GM18870 (cell line): ENCODE results near the gene ERC1.
A peak's percentile ranks its signal among the peaks of the same experiment; 100 is the strongest.

Experiments used
- ATAC-seq: cut with Tn5 transposase; IDR thresholded peaks from one replicate; pipeline ENCODE4 v1.9.1; 2021; ENCODE audit warnings: moderate library complexity; ENCODE audit not compliant: unreplicated experiment

The ERC1 gene

GRCh38 chr12:1375323-1375722 lies 384.3 kb downstream of the ERC1 start:
- no peak for ATAC-seq

- no peak for ATAC-seq
These were observed 386.1 kb downstream of the ERC1 start for GRCh38 chr12:1377117-1377516.

- ATAC-seq, result no peak
These were observed 386.7 kb downstream of the ERC1 start for GRCh38 chr12:1377681-1378080.

GRCh38 chr12:1380171-1380851 lies 389.3 kb downstream of the ERC1 start:
- no peak for ATAC-seq

- ATAC-seq, result no peak
These were observed 391.1 kb downstream of the ERC1 start for GRCh38 chr12:1382151-1382550.

GRCh38 chr12:1382826-1383225 lies 391.8 kb downstream of the ERC1 start:
- ATAC-seq, result no peak

- no peak for ATAC-seq
These were observed 392.7 kb downstream of the ERC1 start for GRCh38 chr12:1383758-1384157.

- no peak for ATAC-seq
These were observed 393.9 kb downstream of the ERC1 start for GRCh38 chr12:1384910-1385309.

- no peak for ATAC-seq
These were observed 400.7 kb downstream of the ERC1 start for GRCh38 chr12:1391722-1392121.

- no peak for ATAC-seq
These were observed 404.5 kb downstream of the ERC1 start for GRCh38 chr12:1395421-1395955.

GRCh38 chr12:1398673-1399072 lies 407.6 kb downstream of the ERC1 start:
- ATAC-seq, result no peak

- no peak for ATAC-seq
These were observed 410.9 kb downstream of the ERC1 start for GRCh38 chr12:1401891-1402290.

GRCh38 chr12:1403417-1403816 lies 412.4 kb downstream of the ERC1 start:
- no peak for ATAC-seq

- no peak for ATAC-seq
These were observed 414.6 kb downstream of the ERC1 start for GRCh38 chr12:1405619-1406018.

GRCh38 chr12:1410794-1411193 lies 419.8 kb downstream of the ERC1 start:
- ATAC-seq, result no peak

- ATAC-seq, result no peak
These were observed 422.9 kb downstream of the ERC1 start for GRCh38 chr12:1413930-1414329.

GRCh38 chr12:1418144-1418543 lies 427.1 kb downstream of the ERC1 start:
- no peak for ATAC-seq

GRCh38 chr12:1419849-1420371 lies 428.9 kb downstream of the ERC1 start:
- no peak for ATAC-seq

- no peak for ATAC-seq
These were observed 430.2 kb downstream of the ERC1 start for GRCh38 chr12:1421091-1421846.

- ATAC-seq, result peak; percentile 69
These were observed 431.7 kb downstream of the ERC1 start for GRCh38 chr12:1422604-1423315.

GRCh38 chr12:1424674-1425395 lies 433.8 kb downstream of the ERC1 start:
- ATAC-seq, result no peak
